Liver (tissue), 9 donors: ENCODE measurements around the gene EML1. TPM values are rescaled to one million over a fixed set of nuclear protein-coding genes. Genes with fewer than 3 reads are reported as not detected.

Experiments
- DNase-seq: peaks from one replicate; pipeline ENCODE4 v3.0.0-alpha.2; 2017; ENCODE audit warnings: low spot score
- H3K27ac ChIP-seq, 2 donors: one replicate each; pipeline ENCODE4 v1.7.0; 2013; ENCODE audit warnings: inconsistent platforms in 2 of 2, low read length in 2 of 2, control low read depth in 1 of 2, low read depth in 1 of 2, mild to moderate bottlenecking in 1 of 2
- H3K27me3 ChIP-seq, 4 donors: one replicate each; pipeline versions ENCODE4 v1.6.1 to v1.7.0; 2013; ENCODE audit warnings: low read length in 3 of 4, inconsistent platforms in 1 of 4, mild to moderate bottlenecking in 1 of 4, moderate library complexity in 1 of 4; ENCODE audit not compliant: control insufficient read depth in 4 of 4, insufficient read depth in 4 of 4
- H3K36me3 ChIP-seq, 4 donors: one replicate each; pipeline versions ENCODE4 v1.6.1 to v1.7.0; 2013; ENCODE audit warnings: low read length in 3 of 4, mild to moderate bottlenecking in 3 of 4, low read depth in 1 of 4, moderate library complexity in 1 of 4; ENCODE audit not compliant: control insufficient read depth in 4 of 4, insufficient read depth in 3 of 4
- H3K4me1 ChIP-seq, 4 donors: one replicate each; pipeline versions ENCODE4 v1.6.1 to v1.7.0; 2013; ENCODE audit warnings: low read length in 3 of 4, mild to moderate bottlenecking in 3 of 4, moderate library complexity in 1 of 4; ENCODE audit not compliant: control insufficient read depth in 4 of 4, insufficient read depth in 4 of 4
- H3K4me3 ChIP-seq, 3 donors: one replicate each; pipeline versions ENCODE4 v1.6.1 to v1.7.0; 2013; ENCODE audit warnings: low read length in 3 of 3, control low read depth in 1 of 3, low read depth in 1 of 3, mild to moderate bottlenecking in 1 of 3
- H3K9ac ChIP-seq, 2 donors: one replicate each; pipeline ENCODE4 v1.7.0; 2013; ENCODE audit warnings: low read length in 2 of 2, mild to moderate bottlenecking in 2 of 2, moderate library complexity in 2 of 2, control low read depth in 1 of 2, low read depth in 1 of 2
- H3K9me3 ChIP-seq, 4 donors: one replicate each; pipeline versions ENCODE4 v1.6.1 to v1.7.0; 2013; ENCODE audit warnings: low read length in 3 of 4; ENCODE audit not compliant: control insufficient read depth in 4 of 4
- EGR1 ChIP-seq, 2 donors: IDR thresholded peaks; 2 replicates each; pipeline ENCODE4 v1.6.1; 2016 to 2018; ENCODE audit warnings: antibody characterized with exemption in 2 of 2, low read depth in 2 of 2
- FOXA2 ChIP-seq: IDR thresholded peaks from 2 replicates; pipeline ENCODE4 v1.6.1; 2016; ENCODE audit warnings: antibody characterized with exemption
- GABPA ChIP-seq, 2 donors: IDR thresholded peaks in 1 of 2; conservative IDR thresholded peaks in 1 of 2; 2 replicates each; pipeline ENCODE4 v1.6.1; 2016; ENCODE audit warnings: antibody characterized with exemption in 2 of 2, mild to moderate bottlenecking in 1 of 2, moderate library complexity in 1 of 2
- HNF4A ChIP-seq, 2 donors: conservative IDR thresholded peaks; 2 replicates each; pipeline ENCODE4 v1.6.1; 2016; ENCODE audit warnings: antibody characterized with exemption in 2 of 2, mild to moderate bottlenecking in 2 of 2
- HNF4G ChIP-seq: IDR thresholded peaks from 2 replicates; pipeline ENCODE4 v1.6.1; 2016; ENCODE audit warnings: antibody characterized with exemption
- JUND ChIP-seq, 2 donors: IDR thresholded peaks; 2 replicates each; pipeline ENCODE4 v1.6.1; 2016; ENCODE audit warnings: antibody characterized with exemption in 2 of 2
- NR2F2 ChIP-seq: IDR thresholded peaks from 2 replicates; pipeline ENCODE4 v1.6.1; 2016; ENCODE audit warnings: antibody characterized with exemption
- RAD21 ChIP-seq, 2 donors: IDR thresholded peaks; 2 replicates each; pipeline ENCODE4 v1.6.1; 2016; ENCODE audit warnings: antibody characterized with exemption in 2 of 2, mild to moderate bottlenecking in 2 of 2
- RXRA ChIP-seq, 2 donors: IDR thresholded peaks; 2 replicates each; pipeline ENCODE4 v1.6.1; 2017 to 2018; ENCODE audit warnings: antibody characterized with exemption in 2 of 2, mild to moderate bottlenecking in 1 of 2
- SP1 ChIP-seq: IDR thresholded peaks from 2 replicates; pipeline ENCODE4 v1.6.1; 2018; ENCODE audit warnings: antibody characterized with exemption, mild to moderate bottlenecking
- YY1 ChIP-seq: IDR thresholded peaks from 2 replicates; pipeline ENCODE4 v1.6.1; 2016; ENCODE audit warnings: antibody characterized with exemption, mild to moderate bottlenecking
- WGBS: extraction: QIAGEN DNeasy Blood & Tissue Kit; methylation state at CpG from one replicate; pipeline ENCODE4 v1.1.7; 2013; 5-methylcytosine and 5-hydroxymethylcytosine counted together
- polyA plus RNA-seq, 2 donors: library from polyadenylated mRNA; stranded (reverse) in 1 of 2; unstranded in 1 of 2; fragments of 200-250 nt in 1 of 2; fragments of >200 nt in 1 of 2; fragmentation: Nextera tagmentation in 1 of 2; extraction: Ambion mirVana in 1 of 2; gene quantifications; one replicate each; pipeline versions ENCODE4 v1.2.1 to v1.2.3, GENCODE V29; 2013 to 2015
- total RNA-seq, 2 donors: library from RNA; depleted of rRNA; stranded (reverse); fragments of >200 nt; gene quantifications; one replicate each; pipeline ENCODE4 v1.2.3, GENCODE V29; 2014
- TF ChIP-seq, protein P1 (sequence below): IDR thresholded peaks from 2 replicates; pipeline ENCODE4 v1.6.1; 2016; ENCODE audit warnings: antibody characterized with exemption, mild to moderate bottlenecking
- TF ChIP-seq, protein P2 (sequence below): IDR thresholded peaks from 2 replicates; pipeline ENCODE4 v1.6.1; 2016; ENCODE audit warnings: antibody characterized with exemption
- TF ChIP-seq, protein P3 (sequence below): IDR thresholded peaks from 2 replicates; pipeline ENCODE4 v1.6.1; 2016; ENCODE audit warnings: antibody characterized with exemption
- TF ChIP-seq, protein P4 (sequence below): fragments of 150-350 bp; IDR thresholded peaks from 2 replicates; pipeline ENCODE4 v1.5.1; 2017; ENCODE audit warnings: improper control_type of control experiment, low read depth, low read length; ENCODE audit not compliant: missing input control
- TF ChIP-seq, protein P5 (sequence below): IDR thresholded peaks from 2 replicates; pipeline ENCODE4 v1.6.1; 2016; ENCODE audit warnings: antibody characterized with exemption
- donor health status: healthy.
- donor health status: healthy.
- donor health status: healthy.
- donor health status: healthy.
- donor health status: healthy.

The EML1 gene
- total and polyA plus RNA-seq, 4 donors: 2.7 to 14.6 (median 4.6) TPM

DNA sequence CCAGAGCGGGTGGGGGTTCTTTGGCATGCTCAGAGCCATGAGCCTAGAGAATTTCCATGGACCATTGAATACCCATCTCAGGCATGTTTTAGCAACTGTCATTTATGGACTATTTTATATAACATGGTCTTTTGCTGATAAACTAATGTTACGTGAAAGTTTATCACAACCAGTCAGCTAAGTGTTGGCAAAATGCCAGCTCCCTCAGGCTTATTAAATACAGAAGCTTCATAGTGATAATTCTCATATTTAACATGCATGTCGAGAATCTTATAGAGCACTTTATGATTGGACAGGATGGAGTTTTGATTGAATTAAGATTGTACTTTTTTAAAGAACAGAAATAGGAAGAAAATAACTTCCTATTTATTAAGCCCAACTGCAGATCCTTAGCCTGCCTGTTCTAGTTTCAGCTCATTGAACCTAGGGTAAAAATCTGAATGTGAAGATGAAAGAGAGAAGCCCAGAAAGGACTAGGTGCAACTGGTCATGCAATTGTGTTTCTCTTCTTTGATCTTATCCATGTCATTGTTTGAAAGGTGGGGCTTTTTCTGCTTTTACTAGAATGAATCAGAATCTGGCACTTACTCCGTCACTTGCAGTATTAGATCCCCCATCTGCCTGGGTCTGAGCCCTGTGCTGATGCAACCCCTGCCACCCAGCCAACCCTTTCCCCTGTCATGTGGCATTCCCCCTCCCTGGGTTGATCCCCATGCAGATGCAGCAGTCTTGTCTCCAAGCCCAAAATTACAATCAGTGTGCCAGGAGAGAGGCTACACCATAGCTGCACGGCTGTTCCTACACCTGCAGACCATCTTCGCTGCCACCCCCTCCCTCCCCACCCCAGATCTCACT lies 137.4 kb downstream of the EML1 start:
- Histone ChIP-seq H3K4me3 (no peak overlapping the region), H3K27ac (no peak overlapping the region), H3K9me3 (no peaks in the 10 kb centered on the region), H3K4me1 (peaks cover 0 to 12% (median 5%) of the 10 kb centered on the region in 4 donors), H3K36me3 (no peaks in the 10 kb centered on the region), H3K27me3 (no peaks in the 10 kb centered on the region), H3K9ac (no peak overlapping the region)
- 75% methylated on average over 6 of the region's 6 CpGs for WGBS
- no peak for TF ChIP-seq SP1
- TF ChIP-seq JUND (IDR thresholded peaks at IDR 0.05): no peak
- no peak for TF ChIP-seq NR2F2
- TF ChIP-seq, protein P1, sequence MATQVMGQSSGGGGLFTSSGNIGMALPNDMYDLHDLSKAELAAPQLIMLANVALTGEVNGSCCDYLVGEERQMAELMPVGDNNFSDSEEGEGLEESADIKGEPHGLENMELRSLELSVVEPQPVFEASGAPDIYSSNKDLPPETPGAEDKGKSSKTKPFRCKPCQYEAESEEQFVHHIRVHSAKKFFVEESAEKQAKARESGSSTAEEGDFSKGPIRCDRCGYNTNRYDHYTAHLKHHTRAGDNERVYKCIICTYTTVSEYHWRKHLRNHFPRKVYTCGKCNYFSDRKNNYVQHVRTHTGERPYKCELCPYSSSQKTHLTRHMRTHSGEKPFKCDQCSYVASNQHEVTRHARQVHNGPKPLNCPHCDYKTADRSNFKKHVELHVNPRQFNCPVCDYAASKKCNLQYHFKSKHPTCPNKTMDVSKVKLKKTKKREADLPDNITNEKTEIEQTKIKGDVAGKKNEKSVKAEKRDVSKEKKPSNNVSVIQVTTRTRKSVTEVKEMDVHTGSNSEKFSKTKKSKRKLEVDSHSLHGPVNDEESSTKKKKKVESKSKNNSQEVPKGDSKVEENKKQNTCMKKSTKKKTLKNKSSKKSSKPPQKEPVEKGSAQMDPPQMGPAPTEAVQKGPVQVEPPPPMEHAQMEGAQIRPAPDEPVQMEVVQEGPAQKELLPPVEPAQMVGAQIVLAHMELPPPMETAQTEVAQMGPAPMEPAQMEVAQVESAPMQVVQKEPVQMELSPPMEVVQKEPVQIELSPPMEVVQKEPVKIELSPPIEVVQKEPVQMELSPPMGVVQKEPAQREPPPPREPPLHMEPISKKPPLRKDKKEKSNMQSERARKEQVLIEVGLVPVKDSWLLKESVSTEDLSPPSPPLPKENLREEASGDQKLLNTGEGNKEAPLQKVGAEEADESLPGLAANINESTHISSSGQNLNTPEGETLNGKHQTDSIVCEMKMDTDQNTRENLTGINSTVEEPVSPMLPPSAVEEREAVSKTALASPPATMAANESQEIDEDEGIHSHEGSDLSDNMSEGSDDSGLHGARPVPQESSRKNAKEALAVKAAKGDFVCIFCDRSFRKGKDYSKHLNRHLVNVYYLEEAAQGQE: no peak
- TF ChIP-seq, protein P2, sequence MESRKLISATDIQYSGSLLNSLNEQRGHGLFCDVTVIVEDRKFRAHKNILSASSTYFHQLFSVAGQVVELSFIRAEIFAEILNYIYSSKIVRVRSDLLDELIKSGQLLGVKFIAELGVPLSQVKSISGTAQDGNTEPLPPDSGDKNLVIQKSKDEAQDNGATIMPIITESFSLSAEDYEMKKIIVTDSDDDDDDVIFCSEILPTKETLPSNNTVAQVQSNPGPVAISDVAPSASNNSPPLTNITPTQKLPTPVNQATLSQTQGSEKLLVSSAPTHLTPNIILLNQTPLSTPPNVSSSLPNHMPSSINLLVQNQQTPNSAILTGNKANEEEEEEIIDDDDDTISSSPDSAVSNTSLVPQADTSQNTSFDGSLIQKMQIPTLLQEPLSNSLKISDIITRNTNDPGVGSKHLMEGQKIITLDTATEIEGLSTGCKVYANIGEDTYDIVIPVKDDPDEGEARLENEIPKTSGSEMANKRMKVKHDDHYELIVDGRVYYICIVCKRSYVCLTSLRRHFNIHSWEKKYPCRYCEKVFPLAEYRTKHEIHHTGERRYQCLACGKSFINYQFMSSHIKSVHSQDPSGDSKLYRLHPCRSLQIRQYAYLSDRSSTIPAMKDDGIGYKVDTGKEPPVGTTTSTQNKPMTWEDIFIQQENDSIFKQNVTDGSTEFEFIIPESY: no peak
- no peak for TF ChIP-seq YY1
- no peak for TF ChIP-seq HNF4G
- no peak for TF ChIP-seq RXRA (IDR thresholded peaks at IDR 0.05)
- no peak for TF ChIP-seq HNF4A (conservative IDR thresholded peaks at IDR 0.05)
- TF ChIP-seq, protein P3, sequence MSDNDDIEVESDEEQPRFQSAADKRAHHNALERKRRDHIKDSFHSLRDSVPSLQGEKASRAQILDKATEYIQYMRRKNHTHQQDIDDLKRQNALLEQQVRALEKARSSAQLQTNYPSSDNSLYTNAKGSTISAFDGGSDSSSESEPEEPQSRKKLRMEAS: no peak
- TF ChIP-seq GABPA (IDR thresholded peaks at IDR 0.05 in 1 of 2, conservative IDR thresholded peaks at IDR 0.05 in 1 of 2): no peak
- TF ChIP-seq, protein P4, sequence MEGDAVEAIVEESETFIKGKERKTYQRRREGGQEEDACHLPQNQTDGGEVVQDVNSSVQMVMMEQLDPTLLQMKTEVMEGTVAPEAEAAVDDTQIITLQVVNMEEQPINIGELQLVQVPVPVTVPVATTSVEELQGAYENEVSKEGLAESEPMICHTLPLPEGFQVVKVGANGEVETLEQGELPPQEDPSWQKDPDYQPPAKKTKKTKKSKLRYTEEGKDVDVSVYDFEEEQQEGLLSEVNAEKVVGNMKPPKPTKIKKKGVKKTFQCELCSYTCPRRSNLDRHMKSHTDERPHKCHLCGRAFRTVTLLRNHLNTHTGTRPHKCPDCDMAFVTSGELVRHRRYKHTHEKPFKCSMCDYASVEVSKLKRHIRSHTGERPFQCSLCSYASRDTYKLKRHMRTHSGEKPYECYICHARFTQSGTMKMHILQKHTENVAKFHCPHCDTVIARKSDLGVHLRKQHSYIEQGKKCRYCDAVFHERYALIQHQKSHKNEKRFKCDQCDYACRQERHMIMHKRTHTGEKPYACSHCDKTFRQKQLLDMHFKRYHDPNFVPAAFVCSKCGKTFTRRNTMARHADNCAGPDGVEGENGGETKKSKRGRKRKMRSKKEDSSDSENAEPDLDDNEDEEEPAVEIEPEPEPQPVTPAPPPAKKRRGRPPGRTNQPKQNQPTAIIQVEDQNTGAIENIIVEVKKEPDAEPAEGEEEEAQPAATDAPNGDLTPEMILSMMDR: no peak
- TF ChIP-seq, protein P5, sequence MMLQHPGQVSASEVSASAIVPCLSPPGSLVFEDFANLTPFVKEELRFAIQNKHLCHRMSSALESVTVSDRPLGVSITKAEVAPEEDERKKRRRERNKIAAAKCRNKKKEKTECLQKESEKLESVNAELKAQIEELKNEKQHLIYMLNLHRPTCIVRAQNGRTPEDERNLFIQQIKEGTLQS: no peak
- no peak for TF ChIP-seq EGR1 (IDR thresholded peaks at IDR 0.05; ENCODE audit: low read depth in 2 of 2)
- no peak for TF ChIP-seq RAD21 (IDR thresholded peaks at IDR 0.05)
- no peak for TF ChIP-seq FOXA2
- no peak for DNase-seq
